ENCODE results near the gene C16orf96.

C16orf96 gene

GRCh38 chr16:4512473-4512872 is 43.7 kb upstream of the C16orf96 start:
- TF ChIP-seq, protein P1, sequence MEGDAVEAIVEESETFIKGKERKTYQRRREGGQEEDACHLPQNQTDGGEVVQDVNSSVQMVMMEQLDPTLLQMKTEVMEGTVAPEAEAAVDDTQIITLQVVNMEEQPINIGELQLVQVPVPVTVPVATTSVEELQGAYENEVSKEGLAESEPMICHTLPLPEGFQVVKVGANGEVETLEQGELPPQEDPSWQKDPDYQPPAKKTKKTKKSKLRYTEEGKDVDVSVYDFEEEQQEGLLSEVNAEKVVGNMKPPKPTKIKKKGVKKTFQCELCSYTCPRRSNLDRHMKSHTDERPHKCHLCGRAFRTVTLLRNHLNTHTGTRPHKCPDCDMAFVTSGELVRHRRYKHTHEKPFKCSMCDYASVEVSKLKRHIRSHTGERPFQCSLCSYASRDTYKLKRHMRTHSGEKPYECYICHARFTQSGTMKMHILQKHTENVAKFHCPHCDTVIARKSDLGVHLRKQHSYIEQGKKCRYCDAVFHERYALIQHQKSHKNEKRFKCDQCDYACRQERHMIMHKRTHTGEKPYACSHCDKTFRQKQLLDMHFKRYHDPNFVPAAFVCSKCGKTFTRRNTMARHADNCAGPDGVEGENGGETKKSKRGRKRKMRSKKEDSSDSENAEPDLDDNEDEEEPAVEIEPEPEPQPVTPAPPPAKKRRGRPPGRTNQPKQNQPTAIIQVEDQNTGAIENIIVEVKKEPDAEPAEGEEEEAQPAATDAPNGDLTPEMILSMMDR (IDR thresholded peaks at IDR 0.05; ENCODE audit: low read depth, low read length) = no peak
- TF ChIP-seq EZH2phosphoT487 (IDR thresholded peaks at IDR 0.05; ENCODE audit: low read depth) = no peak
- H3K4me3 ChIP-seq (ENCODE audit: low read length) = no peak overlapping the region
- peaks cover 35% of the 10 kb centered on the region for H3K36me3 ChIP-seq (replicated peaks; ENCODE audit: low read depth, low read length)
- H3K9ac ChIP-seq (ENCODE audit: low read length) = no peak overlapping the region
- H3K79me2 ChIP-seq (ENCODE audit: low read length) = no peaks in the 10 kb centered on the region
- no peak overlapping the region for H3K27ac ChIP-seq (ENCODE audit: low read length)
- H3K9me3 ChIP-seq (ENCODE audit: insufficient read depth, low read length) = no peaks in the 10 kb centered on the region
- peaks cover 24% of the 10 kb centered on the region for H3K4me1 ChIP-seq (ENCODE audit: low read length)
- H3K27me3 ChIP-seq (ENCODE audit: low read depth, low read length) = no peaks in the 10 kb centered on the region
- no peak overlapping the region for H3K4me2 ChIP-seq (ENCODE audit: low read length)
- H4K20me1 ChIP-seq (ENCODE audit: insufficient read depth, low read length) = peaks cover 10% of the 10 kb centered on the region; the same call in 1 of the 2 replicates
- no peak overlapping the region for H2AFZ ChIP-seq (ENCODE audit: low read depth, low read length)

DNA sequence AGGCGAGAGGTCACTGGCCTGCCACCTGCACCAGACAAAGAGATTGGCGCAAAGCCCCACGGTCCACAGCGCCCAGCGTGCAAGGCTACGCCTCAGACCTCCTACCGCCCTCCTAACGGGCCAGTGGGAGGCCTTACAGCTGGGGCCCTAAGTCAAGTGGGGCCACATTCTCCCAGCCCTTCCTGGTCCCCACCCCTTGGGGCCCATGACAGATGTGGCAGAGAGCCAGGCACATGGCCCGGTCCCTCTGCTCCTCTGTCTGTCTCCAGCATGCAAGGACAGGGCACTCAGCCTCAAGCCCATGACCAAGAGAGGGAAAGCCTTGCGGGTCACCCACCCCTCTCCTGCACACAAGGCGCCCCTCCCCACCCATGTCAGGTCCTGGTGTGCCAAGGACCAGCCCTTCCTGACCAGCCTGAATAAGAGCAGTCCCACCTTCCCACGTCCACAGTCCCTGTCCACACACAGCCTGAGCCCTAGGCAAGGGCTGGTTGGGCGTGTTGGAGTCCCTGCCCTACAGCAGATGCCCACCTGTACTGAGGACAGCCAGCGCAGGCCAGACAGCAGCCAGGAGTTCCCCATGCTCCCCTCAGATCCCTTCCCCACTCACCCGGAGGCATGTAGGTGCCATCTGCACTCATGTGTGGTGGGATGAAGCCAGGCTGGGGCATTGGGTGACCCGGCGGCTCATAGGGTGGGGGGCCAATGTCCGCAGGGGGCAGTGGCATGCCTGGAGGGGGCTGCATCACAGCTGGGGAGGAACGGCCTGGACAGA is 42.9 kb upstream of the C16orf96 start:
- Histone ChIP-seq H3K79me2 (ENCODE audit: low read length) (no peaks in the 10 kb centered on the region), H3K4me2 (ENCODE audit: low read length) (no peak overlapping the region), H2AFZ (ENCODE audit: low read depth, low read length) (no peak overlapping the region), H3K9ac (ENCODE audit: low read length) (no peak overlapping the region), H3K27ac (ENCODE audit: low read length) (no peak overlapping the region), H3K36me3 (replicated peaks; ENCODE audit: low read depth, low read length) (peaks cover 28% of the 10 kb centered on the region), H3K4me3 (ENCODE audit: low read length) (no peak overlapping the region), H4K20me1 (ENCODE audit: insufficient read depth, low read length) (peaks cover 10% of the 10 kb centered on the region; the same call in 1 of the 2 replicates), H3K4me1 (ENCODE audit: low read length) (peaks cover 24% of the 10 kb centered on the region), H3K9me3 (ENCODE audit: insufficient read depth, low read length) (no peaks in the 10 kb centered on the region), H3K27me3 (ENCODE audit: low read depth, low read length) (no peaks in the 10 kb centered on the region)
- no peak for TF ChIP-seq EZH2phosphoT487 (IDR thresholded peaks at IDR 0.05; ENCODE audit: low read depth)

DNA sequence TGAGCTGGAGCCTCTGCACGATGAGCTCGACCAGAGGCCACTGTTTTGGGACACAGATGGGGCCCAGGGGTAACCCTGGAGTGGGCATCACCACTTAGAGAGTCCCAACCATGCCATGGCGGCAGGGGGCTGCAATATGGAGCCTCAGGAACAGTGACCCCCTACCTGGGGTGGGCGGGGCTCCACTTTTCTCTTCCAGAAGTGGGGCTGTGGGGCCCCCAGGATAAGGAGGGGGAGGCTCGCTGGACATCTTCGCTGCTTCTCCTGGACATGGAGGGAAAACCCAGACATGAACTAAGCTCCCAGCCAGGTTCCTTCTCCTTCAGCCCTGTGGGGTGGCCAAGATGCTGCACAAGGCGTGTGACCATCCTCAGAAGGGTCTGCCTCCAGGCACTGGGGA is 42.3 kb upstream of the C16orf96 start:
- Histone ChIP-seq H3K27ac (ENCODE audit: low read length) (no peak overlapping the region), H3K4me2 (ENCODE audit: low read length) (no peak overlapping the region), H3K79me2 (ENCODE audit: low read length) (no peaks in the 10 kb centered on the region), H3K4me3 (ENCODE audit: low read length) (no peak overlapping the region), H3K36me3 (replicated peaks; ENCODE audit: low read depth, low read length) (peaks cover 26% of the 10 kb centered on the region), H3K9me3 (ENCODE audit: insufficient read depth, low read length) (no peaks in the 10 kb centered on the region), H3K4me1 (ENCODE audit: low read length) (peaks cover 24% of the 10 kb centered on the region), H3K9ac (ENCODE audit: low read length) (no peak overlapping the region), H2AFZ (ENCODE audit: low read depth, low read length) (no peak overlapping the region), H3K27me3 (ENCODE audit: low read depth, low read length) (no peaks in the 10 kb centered on the region), H4K20me1 (ENCODE audit: insufficient read depth, low read length) (peaks cover 10% of the 10 kb centered on the region; the same call in 1 of the 2 replicates)
- no peak for TF ChIP-seq EZH2phosphoT487 (IDR thresholded peaks at IDR 0.05; ENCODE audit: low read depth)

DNA sequence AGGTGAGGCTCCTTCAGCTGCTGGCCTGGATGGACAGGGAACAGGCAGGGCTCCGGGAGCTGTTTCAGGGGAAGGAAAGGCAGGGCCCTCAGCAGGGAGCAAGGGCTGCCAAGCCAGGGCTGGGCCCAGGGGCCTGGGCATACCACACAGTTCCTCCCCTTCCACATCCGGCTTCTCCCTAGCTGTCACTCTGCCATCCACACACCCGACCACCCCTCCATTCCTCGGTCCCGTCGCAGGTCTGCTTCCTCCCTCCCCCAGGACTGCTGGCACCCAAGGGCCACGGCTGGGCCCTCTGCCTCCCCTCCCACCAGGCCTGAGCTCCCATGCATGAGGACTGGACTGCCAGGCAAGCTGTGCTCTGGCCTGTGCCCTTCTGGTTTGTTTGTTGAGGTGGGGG is 41.5 kb upstream of the C16orf96 start:
- Histone ChIP-seq H3K4me3 (ENCODE audit: low read length) (no peak overlapping the region), H3K79me2 (ENCODE audit: low read length) (no peaks in the 10 kb centered on the region), H3K36me3 (replicated peaks; ENCODE audit: low read depth, low read length) (peaks cover 20% of the 10 kb centered on the region), H3K27ac (ENCODE audit: low read length) (no peak overlapping the region), H3K9ac (ENCODE audit: low read length) (no peak overlapping the region), H4K20me1 (ENCODE audit: insufficient read depth, low read length) (peaks cover 10% of the 10 kb centered on the region; the same call in 1 of the 2 replicates), H2AFZ (ENCODE audit: low read depth, low read length) (no peak overlapping the region), H3K27me3 (ENCODE audit: low read depth, low read length) (no peaks in the 10 kb centered on the region), H3K4me2 (ENCODE audit: low read length) (peak overlapping the region; percentile 49), H3K9me3 (ENCODE audit: insufficient read depth, low read length) (no peaks in the 10 kb centered on the region), H3K4me1 (ENCODE audit: low read length) (peaks cover 24% of the 10 kb centered on the region)
- TF ChIP-seq, protein P1 (IDR thresholded peaks at IDR 0.05; ENCODE audit: low read depth, low read length) = no peak
- no peak for TF ChIP-seq EZH2phosphoT487 (IDR thresholded peaks at IDR 0.05; ENCODE audit: low read depth)

DNA sequence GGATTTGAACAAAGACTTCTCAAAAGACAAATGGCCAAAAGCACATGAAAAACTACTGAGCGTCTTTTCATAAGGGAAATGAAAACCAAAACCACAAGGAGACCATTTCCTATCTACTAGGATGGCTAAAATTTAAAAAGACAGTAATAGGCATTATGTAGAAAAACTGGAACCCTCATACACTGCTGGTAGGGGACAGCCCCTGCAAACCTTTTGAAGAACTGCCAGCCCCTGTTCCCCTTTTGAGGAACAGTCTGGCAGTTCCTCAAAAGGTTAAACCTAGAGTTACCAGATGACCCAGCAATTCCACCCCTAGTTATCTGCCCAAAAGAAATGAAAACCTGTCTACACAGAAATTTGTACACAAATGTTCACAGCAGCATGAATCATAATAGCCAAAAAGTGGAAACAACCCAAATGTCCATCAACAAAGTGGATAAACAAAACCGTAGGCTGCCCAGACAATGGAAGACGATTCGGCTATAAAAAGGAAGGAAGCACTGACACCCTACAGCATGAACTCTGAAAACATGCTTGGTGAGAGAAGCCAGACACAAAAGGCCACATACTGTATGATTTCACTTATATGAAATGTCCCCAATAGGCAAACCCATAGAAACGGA is 40.4 kb upstream of the C16orf96 start:
- Histone ChIP-seq H3K9ac (ENCODE audit: low read length) (no peak overlapping the region), H3K9me3 (ENCODE audit: insufficient read depth, low read length) (no peaks in the 10 kb centered on the region), H3K27me3 (ENCODE audit: low read depth, low read length) (no peaks in the 10 kb centered on the region), H3K27ac (ENCODE audit: low read length) (peak overlapping the region; percentile 10; the same call in 1 of the 2 replicates), H2AFZ (ENCODE audit: low read depth, low read length) (no peak overlapping the region), H3K4me3 (ENCODE audit: low read length) (no peak overlapping the region), H4K20me1 (ENCODE audit: insufficient read depth, low read length) (peaks cover 10% of the 10 kb centered on the region; the same call in 1 of the 2 replicates), H3K4me1 (ENCODE audit: low read length) (peaks cover 24% of the 10 kb centered on the region), H3K36me3 (replicated peaks; ENCODE audit: low read depth, low read length) (peaks cover 16% of the 10 kb centered on the region), H3K4me2 (ENCODE audit: low read length) (peak overlapping the region; percentile 49), H3K79me2 (ENCODE audit: low read length) (no peaks in the 10 kb centered on the region)
- TF ChIP-seq, protein P1 (IDR thresholded peaks at IDR 0.05; ENCODE audit: low read depth, low read length) = no peak
- TF ChIP-seq EZH2phosphoT487 (IDR thresholded peaks at IDR 0.05; ENCODE audit: low read depth) = no peak
